ENCODE data around the gene SNX19.

The SNX19 gene

DNA sequence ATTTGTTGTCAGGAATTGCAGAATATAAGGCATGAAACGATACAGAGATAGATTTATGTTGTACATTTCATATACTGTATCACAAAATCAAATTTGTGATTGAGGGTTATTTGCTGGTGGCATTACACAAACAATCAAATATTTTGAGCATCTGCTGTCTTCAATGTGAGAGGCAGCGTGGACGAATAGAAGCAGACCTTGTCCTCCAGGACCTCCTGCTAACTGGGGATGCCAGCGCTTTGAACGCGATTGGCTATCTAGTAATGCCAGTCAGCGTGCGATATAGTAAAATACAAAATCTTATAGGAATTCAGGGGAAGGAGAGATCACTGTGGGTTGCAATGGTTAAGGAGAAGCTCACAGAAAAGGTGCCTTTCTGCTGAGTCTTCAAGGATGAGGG is 631 bp upstream of the SNX19 start:
- Histone ChIP-seq H3K27me3 (ENCODE audit: control insufficient read depth in 1 of 2, insufficient read depth in 1 of 2, low read length in 2 of 2) (peaks cover 0 to 8% of the 10 kb centered on the region in 2 experiments), H2BK12ac (ENCODE audit: low read length in 2 of 2) (no peak overlapping the region), H3K36me3 (ENCODE audit: control insufficient read depth in 1 of 2, insufficient read depth in 2 of 2, low read depth in 1 of 2, low read length in 2 of 2) (peaks cover 13 to 36% of the 10 kb centered on the region in 2 experiments), H4K8ac (ENCODE audit: low read length) (peak overlapping the region; percentile 69), H3K4me2 (ENCODE audit: low read length, poor library complexity, severe bottlenecking) (peak overlapping the region; percentile 69), H3K14ac (ENCODE audit: low read length in 2 of 2) (no peak overlapping the region), H3K23ac (ENCODE audit: low read length in 2 of 2) (no peak overlapping the region), H3K9me3 (ENCODE audit: control insufficient read depth, low read length) (no peaks in the 10 kb centered on the region), H2AFZ (ENCODE audit: low read depth, low read length) (peak overlapping the region; percentile 67), H3K4ac (ENCODE audit: low read depth in 1 of 2, low read length in 2 of 2) (peak overlapping the region in 1 of 2 experiments; percentile 75), H2AK5ac (ENCODE audit: low read length, severe bottlenecking) (no peak overlapping the region), H3K27ac (ENCODE audit: low read length, poor library complexity, severe bottlenecking) (no peak overlapping the region), H3K18ac (ENCODE audit: low read depth in 1 of 2, low read length in 2 of 2) (peak overlapping the region; percentile 50 to 55), H2BK120ac (ENCODE audit: low read depth, low read length) (no peak overlapping the region), H3K4me1 (ENCODE audit: control insufficient read depth, insufficient read depth, low read depth, low read length) (peaks cover 9% of the 10 kb centered on the region), H4K91ac (ENCODE audit: low read length) (no peak overlapping the region), H2BK15ac (ENCODE audit: low read depth, poor library complexity, severe bottlenecking) (no peak overlapping the region), H3K9ac (ENCODE audit: low read length) (peak overlapping the region; percentile 99), H3K4me3 (ENCODE audit: insufficient read depth in 1 of 2, low read depth in 1 of 2, low read length in 2 of 2) (peak overlapping the region in 1 of 2 experiments; percentile 99), H3K79me1 (replicated peaks; ENCODE audit: low read length, poor library complexity, severe bottlenecking) (peaks cover 26% of the 10 kb centered on the region), H2BK5ac (ENCODE audit: low read depth, low read length, poor library complexity, severe bottlenecking) (no peak overlapping the region)
- 81% methylated on average over 7 of the region's 8 CpGs for WGBS
- no peak for DNase-seq

DNA sequence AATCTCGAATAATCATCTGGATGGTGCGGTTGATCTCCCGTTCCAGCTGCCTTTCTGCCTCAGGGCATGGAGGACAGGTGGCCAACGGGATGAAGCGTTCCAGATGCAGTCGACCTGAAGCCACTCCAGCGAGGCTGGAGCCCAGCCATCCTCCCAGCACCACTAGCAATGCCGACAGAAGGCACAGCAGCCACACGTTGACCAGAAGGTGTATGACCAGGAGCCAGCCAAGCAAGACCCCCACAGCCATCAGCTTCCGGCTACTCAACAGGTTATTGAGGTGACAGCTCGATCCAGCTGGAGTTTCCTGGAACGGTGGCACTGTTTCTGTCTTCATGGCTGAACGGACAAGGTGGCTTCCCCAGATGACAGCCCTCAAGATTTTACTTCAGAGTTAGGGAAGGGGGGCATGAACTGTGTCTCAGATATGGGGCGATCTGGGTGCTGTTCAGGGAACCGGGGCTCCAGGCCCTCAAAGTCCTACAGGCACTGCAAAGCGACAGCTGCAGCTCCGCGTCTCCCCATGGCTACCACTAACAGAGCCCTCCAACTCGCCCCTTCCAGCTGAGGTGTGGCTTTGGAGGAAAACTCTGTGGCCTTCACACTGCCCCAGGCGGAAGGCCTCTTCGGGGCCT is 559 bp downstream of the SNX19 start:
- peak overlapping the region; percentile 94 for H2AFZ ChIP-seq (ENCODE audit: low read depth, low read length)
- peak overlapping the region; percentile 99 for H3K9ac ChIP-seq (ENCODE audit: low read length)
- no peak overlapping the region for H2AK5ac ChIP-seq (ENCODE audit: low read length, severe bottlenecking)
- WGBS, result 60% methylated on average over 20 of the region's 21 CpGs
- peak overlapping the region; percentile 88 to 96 for H3K18ac ChIP-seq (ENCODE audit: low read depth in 1 of 2, low read length in 2 of 2)
- H2BK120ac ChIP-seq (ENCODE audit: low read depth, low read length), result no peak overlapping the region
- H3K4me1 ChIP-seq (ENCODE audit: control insufficient read depth, insufficient read depth, low read depth, low read length), result peaks cover 9% of the 10 kb centered on the region
- no peak overlapping the region for H3K23ac ChIP-seq (ENCODE audit: low read length in 2 of 2)
- H4K8ac ChIP-seq (ENCODE audit: low read length), result peak overlapping the region; percentile 97
- H3K79me1 ChIP-seq (replicated peaks; ENCODE audit: low read length, poor library complexity, severe bottlenecking), result peaks cover 31% of the 10 kb centered on the region
- H2BK12ac ChIP-seq (ENCODE audit: low read length in 2 of 2), result peak overlapping the region in 1 of 2 experiments; percentile 12
- H3K4ac ChIP-seq (ENCODE audit: low read depth in 1 of 2, low read length in 2 of 2), result peak overlapping the region; percentile 91 to 96
- H3K14ac ChIP-seq (ENCODE audit: low read length in 2 of 2), result peak overlapping the region in 1 of 2 experiments; percentile 98
- H2BK5ac ChIP-seq (ENCODE audit: low read depth, low read length, poor library complexity, severe bottlenecking), result no peak overlapping the region
- peak overlapping the region; percentile 76 to 99 for H3K4me3 ChIP-seq (ENCODE audit: insufficient read depth in 1 of 2, low read depth in 1 of 2, low read length in 2 of 2)
- H3K4me2 ChIP-seq (ENCODE audit: low read length, poor library complexity, severe bottlenecking), result peak overlapping the region; percentile 62
- no peak overlapping the region for H2BK15ac ChIP-seq (ENCODE audit: low read depth, poor library complexity, severe bottlenecking)
- peaks cover 17 to 45% of the 10 kb centered on the region in 2 experiments for H3K36me3 ChIP-seq (ENCODE audit: control insufficient read depth in 1 of 2, insufficient read depth in 2 of 2, low read depth in 1 of 2, low read length in 2 of 2)
- no peak for DNase-seq
- peaks cover 0 to 4% of the 10 kb centered on the region in 2 experiments for H3K27me3 ChIP-seq (ENCODE audit: control insufficient read depth in 1 of 2, insufficient read depth in 1 of 2, low read length in 2 of 2)
- peak overlapping the region; percentile 80 for H4K91ac ChIP-seq (ENCODE audit: low read length)
- H3K9me3 ChIP-seq (ENCODE audit: control insufficient read depth, low read length), result no peaks in the 10 kb centered on the region
- no peak overlapping the region for H3K27ac ChIP-seq (ENCODE audit: low read length, poor library complexity, severe bottlenecking)

DNA sequence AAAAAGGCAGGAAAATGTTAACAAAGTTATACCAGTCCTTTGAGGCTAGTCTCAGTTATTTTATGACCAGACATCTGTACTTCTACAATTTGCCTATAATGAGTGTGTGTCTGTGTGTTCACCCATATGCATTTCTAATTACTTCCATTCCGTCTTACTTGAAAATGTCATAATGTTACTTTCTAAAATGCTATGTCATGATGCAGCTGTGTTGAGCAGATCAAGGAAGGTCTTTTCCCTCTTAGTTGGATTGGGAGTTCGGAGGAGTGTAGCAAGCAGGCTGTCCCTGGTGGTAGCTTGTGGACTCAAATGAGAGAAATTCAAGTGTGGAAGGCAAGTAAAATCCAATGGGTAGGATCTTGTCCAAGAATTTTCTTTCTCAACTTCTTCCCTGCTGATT is 3.0 kb downstream of the SNX19 start:
- Histone ChIP-seq H2AFZ (ENCODE audit: low read depth, low read length) (no peak overlapping the region), H3K14ac (ENCODE audit: low read length in 2 of 2) (no peak overlapping the region), H2BK5ac (ENCODE audit: low read depth, low read length, poor library complexity, severe bottlenecking) (no peak overlapping the region), H3K9me3 (ENCODE audit: control insufficient read depth, low read length) (no peaks in the 10 kb centered on the region), H3K4ac (ENCODE audit: low read depth in 1 of 2, low read length in 2 of 2) (no peak overlapping the region), H3K23ac (ENCODE audit: low read length in 2 of 2) (no peak overlapping the region), H3K79me1 (replicated peaks; ENCODE audit: low read length, poor library complexity, severe bottlenecking) (peaks cover 31% of the 10 kb centered on the region), H3K4me1 (ENCODE audit: control insufficient read depth, insufficient read depth, low read depth, low read length) (peaks cover 9% of the 10 kb centered on the region), H2BK15ac (ENCODE audit: low read depth, poor library complexity, severe bottlenecking) (no peak overlapping the region), H2AK5ac (ENCODE audit: low read length, severe bottlenecking) (no peak overlapping the region), H3K27me3 (ENCODE audit: control insufficient read depth in 1 of 2, insufficient read depth in 1 of 2, low read length in 2 of 2) (no peaks in the 10 kb centered on the region), H3K27ac (ENCODE audit: low read length, poor library complexity, severe bottlenecking) (no peak overlapping the region), H3K4me3 (ENCODE audit: insufficient read depth in 1 of 2, low read depth in 1 of 2, low read length in 2 of 2) (no peak overlapping the region), H4K91ac (ENCODE audit: low read length) (no peak overlapping the region), H3K9ac (ENCODE audit: low read length) (peak overlapping the region; percentile 36), H3K36me3 (ENCODE audit: control insufficient read depth in 1 of 2, insufficient read depth in 2 of 2, low read depth in 1 of 2, low read length in 2 of 2) (peaks cover 17 to 63% of the 10 kb centered on the region in 2 experiments), H2BK12ac (ENCODE audit: low read length in 2 of 2) (no peak overlapping the region), H2BK120ac (ENCODE audit: low read depth, low read length) (no peak overlapping the region), H3K18ac (ENCODE audit: low read depth in 1 of 2, low read length in 2 of 2) (no peak overlapping the region), H3K4me2 (ENCODE audit: low read length, poor library complexity, severe bottlenecking) (no peak overlapping the region), H4K8ac (ENCODE audit: low read length) (no peak overlapping the region)
- no peak for DNase-seq
- 100% methylated on average over 2 of the region's 2 CpGs for WGBS

DNA sequence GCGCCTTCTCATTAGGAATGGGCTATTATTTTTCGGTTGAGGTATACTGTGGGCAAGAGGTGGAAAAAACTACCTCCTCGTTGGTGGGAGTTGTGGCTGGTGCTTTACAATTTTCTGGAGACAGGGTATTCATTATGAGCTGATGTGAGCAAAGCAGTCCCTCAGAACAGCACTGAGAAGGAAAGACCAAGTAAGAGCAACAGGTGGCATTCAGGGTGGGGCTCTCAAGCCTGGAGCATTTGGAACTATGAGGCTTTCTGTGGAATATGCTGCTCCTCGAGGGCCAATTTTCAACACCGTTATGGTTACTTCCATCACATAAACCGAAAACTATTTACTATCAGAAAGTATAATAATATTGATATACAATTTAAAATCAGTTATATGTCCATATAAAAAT is 3.7 kb downstream of the SNX19 start:
- Histone ChIP-seq H2BK120ac (ENCODE audit: low read depth, low read length) (no peak overlapping the region), H4K91ac (ENCODE audit: low read length) (no peak overlapping the region), H3K9ac (ENCODE audit: low read length) (no peak overlapping the region), H3K27me3 (ENCODE audit: control insufficient read depth in 1 of 2, insufficient read depth in 1 of 2, low read length in 2 of 2) (no peaks in the 10 kb centered on the region), H4K8ac (ENCODE audit: low read length) (no peak overlapping the region), H2BK12ac (ENCODE audit: low read length in 2 of 2) (no peak overlapping the region), H3K14ac (ENCODE audit: low read length in 2 of 2) (no peak overlapping the region), H3K4me3 (ENCODE audit: insufficient read depth in 1 of 2, low read depth in 1 of 2, low read length in 2 of 2) (no peak overlapping the region), H2AK5ac (ENCODE audit: low read length, severe bottlenecking) (no peak overlapping the region), H3K18ac (ENCODE audit: low read depth in 1 of 2, low read length in 2 of 2) (no peak overlapping the region), H3K9me3 (ENCODE audit: control insufficient read depth, low read length) (no peaks in the 10 kb centered on the region), H3K4me1 (ENCODE audit: control insufficient read depth, insufficient read depth, low read depth, low read length) (peaks cover 11% of the 10 kb centered on the region), H2AFZ (ENCODE audit: low read depth, low read length) (no peak overlapping the region), H3K27ac (ENCODE audit: low read length, poor library complexity, severe bottlenecking) (no peak overlapping the region), H3K23ac (ENCODE audit: low read length in 2 of 2) (no peak overlapping the region), H2BK5ac (ENCODE audit: low read depth, low read length, poor library complexity, severe bottlenecking) (no peak overlapping the region), H3K79me1 (replicated peaks; ENCODE audit: low read length, poor library complexity, severe bottlenecking) (peaks cover 35% of the 10 kb centered on the region), H3K4me2 (ENCODE audit: low read length, poor library complexity, severe bottlenecking) (no peak overlapping the region), H3K4ac (ENCODE audit: low read depth in 1 of 2, low read length in 2 of 2) (no peak overlapping the region), H3K36me3 (ENCODE audit: control insufficient read depth in 1 of 2, insufficient read depth in 2 of 2, low read depth in 1 of 2, low read length in 2 of 2) (peaks cover 22 to 70% of the 10 kb centered on the region in 2 experiments), H2BK15ac (ENCODE audit: low read depth, poor library complexity, severe bottlenecking) (no peak overlapping the region)
- over 99% methylated on average over 3 of the region's 6 CpGs for WGBS
- DNase-seq, result no peak
